K562 (cell line): Measurements from ENCODE around the gene GABARAP. TPM values are rescaled to one million over a fixed set of nuclear protein-coding genes. Genes with fewer than 3 reads are reported as not detected.

ENCODE experiments used
- ARNT ChIP-seq, 2 experiments: fragments of 450-650 bp; IDR thresholded peaks; 2 replicates each; pipeline ENCODE4 v1.6.1; 2016; ENCODE audit warnings: mild to moderate bottlenecking in 1 of 2
- DIDO1 ChIP-seq: fragments of 450-650 bp; IDR thresholded peaks from 2 replicates; pipeline ENCODE4 v1.6.1; 2016; ENCODE audit warnings: low read depth, missing biosample characterization, missing genetic modification characterization
- HDAC6 ChIP-seq: IDR thresholded peaks from 2 replicates; pipeline ENCODE4 v1.6.1; 2012; ENCODE audit warnings: low read depth, mild to moderate bottlenecking, control low read depth, inconsistent platforms, low read length, moderate library complexity
- HOXB6 ChIP-seq: fragments of 250-450 bp; sonication (Bioruptor Pico); IDR thresholded peaks from 2 replicates; pipeline ENCODE4 v1.5.1; 2022; ENCODE audit warnings: mild to moderate bottlenecking, borderline replicate concordance
- NCOA2 ChIP-seq, 2 experiments: fragments of 450-650 bp; IDR thresholded peaks; 2 replicates each; pipeline ENCODE4 v1.6.1; 2018; ENCODE audit warnings: mild to moderate bottlenecking in 2 of 2, moderate library complexity in 1 of 2; ENCODE audit not compliant: partially characterized antibody in 2 of 2
- PHTF2 ChIP-seq: fragments of 250-450 bp; sonication (Bioruptor Pico); IDR thresholded peaks from 2 replicates; pipeline ENCODE4 v1.5.0; 2021; ENCODE audit warnings: mild to moderate bottlenecking
- SREBF2 ChIP-seq: sonication (generic); formaldehyde crosslinking; IDR thresholded peaks from 2 replicates; pipeline ENCODE4 v1.4.0; 2020; ENCODE audit warnings: mild to moderate bottlenecking, missing genetic modification reagents
- TGIF2 ChIP-seq: sonication (generic); formaldehyde crosslinking; IDR thresholded peaks from 2 replicates; pipeline ENCODE4 v1.8.1; 2022; ENCODE audit warnings: mild to moderate bottlenecking, missing genetic modification reagents, moderate library complexity
- ZNF274 ChIP-seq: IDR thresholded peaks from 2 replicates; pipeline ENCODE4 v1.6.1; 2011; ENCODE audit warnings: low read depth, mild to moderate bottlenecking, low read length, moderate library complexity, borderline replicate concordance
- ZNF395 ChIP-seq: fragments of 200-800 bp; sonication (Bioruptor generic); IDR thresholded peaks from 2 replicates; pipeline ENCODE4 v1.6.1; 2017; ENCODE audit warnings: missing genetic modification characterization, missing compliant biosample characterization
- ZNF583 ChIP-seq: fragments of 250-450 bp; sonication (Bioruptor Pico); IDR thresholded peaks from 2 replicates; pipeline ENCODE4 v1.4.0; 2020
- ZNF696 ChIP-seq: fragments of 250-450 bp; sonication (Bioruptor Pico); conservative IDR thresholded peaks from 2 replicates; pipeline ENCODE4 v1.4.0; 2020; ENCODE audit warnings: mild to moderate bottlenecking, moderate library complexity
- ZNF764 ChIP-seq: fragments of 250-450 bp; sonication (Bioruptor Pico); IDR thresholded peaks from 2 replicates; pipeline ENCODE4 v1.4.0; 2020; ENCODE audit warnings: low read depth, mild to moderate bottlenecking, moderate library complexity
- ZZZ3 ChIP-seq: fragments of 450-650 bp; IDR thresholded peaks from 2 replicates; pipeline ENCODE4 v1.6.1; 2016; ENCODE audit warnings: antibody characterized with exemption, mild to moderate bottlenecking, moderate library complexity
- polyA plus RNA-seq, 8 experiments: library from polyadenylated mRNA; depleted of rRNA in 4 of 8; stranded (reverse) in 5 of 8; unstranded in 3 of 8; fragments of >200 nt; fragmentation: Nextera tagmentation in 2 of 8; fragmentation: Illumina TruSeq in 1 of 8; extraction: Ambion mirVana in 2 of 8; extraction: Trizol in 1 of 8; gene quantifications; 2 replicates each; pipeline versions ENCODE4 v1.2.1 to v1.2.3, GENCODE V29; 2011 to 2014; ENCODE audit warnings: inconsistent platforms in 1 of 8, missing spikeins in 1 of 8
- total RNA-seq, 7 experiments: library from RNA; depleted of rRNA in 6 of 7; stranded (reverse); fragments of >200 nt in 6 of 7; fragmentation: Illumina TruSeq in 2 of 7; extraction: Trizol in 2 of 7; gene quantifications; 2 replicates each; pipeline versions ENCODE4 v1.2.1 to v1.2.3, GENCODE V29; 2011 to 2021; ENCODE audit warnings: low replicate concordance in 1 of 7
- TF ChIP-seq, protein P1 (sequence below): IDR thresholded peaks from 2 replicates; pipeline ENCODE4 v1.6.1; 2011; ENCODE audit warnings: borderline replicate concordance, low read depth, mild to moderate bottlenecking, moderate library complexity, low read length; ENCODE audit not compliant: insufficient read depth, poor library complexity, severe bottlenecking
- TF ChIP-seq, protein P2 (sequence below), 2 experiments: fragments of 450-650 bp; IDR thresholded peaks; 2 replicates each; pipeline ENCODE4 v1.6.1; 2018; ENCODE audit warnings: mild to moderate bottlenecking in 2 of 2, low read depth in 1 of 2; ENCODE audit not compliant: partially characterized antibody in 2 of 2

The GABARAP gene
- total and polyA plus RNA-seq, 9 of the 15 experiments (the other 6 are each of a cell fraction or from before 2014, with no cell fraction given), result 47.5 to 373 (median 152) TPM

DNA sequence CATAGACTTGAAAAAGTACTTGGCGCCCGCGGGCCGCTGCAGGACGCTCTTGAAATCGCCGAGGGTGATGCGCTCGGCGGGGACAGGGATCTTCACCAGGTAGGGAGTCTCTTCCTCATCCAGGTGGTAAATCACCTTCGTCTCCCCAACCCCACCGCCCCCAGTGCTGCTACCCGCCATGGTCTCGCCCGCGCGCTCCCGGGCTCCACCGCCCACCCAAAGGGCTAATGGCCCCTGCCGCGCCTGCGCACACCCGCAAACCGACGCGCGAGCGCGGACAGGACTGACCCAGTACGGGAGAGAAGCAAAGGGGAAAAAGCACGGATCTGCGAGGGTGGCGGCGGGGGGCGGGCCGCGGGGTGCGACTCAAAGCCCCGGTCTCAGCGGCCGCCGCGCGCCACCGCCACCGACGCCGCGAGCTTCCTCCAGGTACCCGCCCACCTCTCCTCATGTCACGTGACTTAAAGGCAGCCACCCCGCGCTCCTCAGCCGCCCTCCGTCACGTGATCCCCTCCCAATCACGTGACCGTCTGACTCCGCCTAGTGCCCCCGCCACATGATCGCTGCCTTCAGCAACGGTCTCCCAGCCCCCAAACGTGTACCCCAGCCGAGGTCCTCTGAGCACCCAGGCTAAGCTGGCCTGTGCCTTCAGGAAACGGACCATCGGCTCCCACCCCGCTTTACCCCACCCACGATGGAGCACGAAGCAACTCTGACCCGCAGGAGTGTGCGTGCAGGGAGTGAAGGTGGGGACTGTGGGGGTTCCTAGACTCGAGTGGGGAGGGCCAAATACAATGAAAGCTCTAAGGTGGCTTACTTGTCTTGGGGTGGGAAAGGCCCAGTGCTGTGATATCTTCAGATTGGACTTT lies 7.9 kb downstream of the GABARAP start, which contains the start of gene DVL2 (continued):
- peak; percentile 56 for TF ChIP-seq ZNF395 (CRISPR knock-in tag)
- TF ChIP-seq PHTF2, result peak; percentile 38; the same call in 1 of the 2 replicates
- peak; percentile 76; the same call in 1 of the 2 replicates for TF ChIP-seq HOXB6 (CRISPR knock-in tag)
- TF ChIP-seq, protein P1, sequence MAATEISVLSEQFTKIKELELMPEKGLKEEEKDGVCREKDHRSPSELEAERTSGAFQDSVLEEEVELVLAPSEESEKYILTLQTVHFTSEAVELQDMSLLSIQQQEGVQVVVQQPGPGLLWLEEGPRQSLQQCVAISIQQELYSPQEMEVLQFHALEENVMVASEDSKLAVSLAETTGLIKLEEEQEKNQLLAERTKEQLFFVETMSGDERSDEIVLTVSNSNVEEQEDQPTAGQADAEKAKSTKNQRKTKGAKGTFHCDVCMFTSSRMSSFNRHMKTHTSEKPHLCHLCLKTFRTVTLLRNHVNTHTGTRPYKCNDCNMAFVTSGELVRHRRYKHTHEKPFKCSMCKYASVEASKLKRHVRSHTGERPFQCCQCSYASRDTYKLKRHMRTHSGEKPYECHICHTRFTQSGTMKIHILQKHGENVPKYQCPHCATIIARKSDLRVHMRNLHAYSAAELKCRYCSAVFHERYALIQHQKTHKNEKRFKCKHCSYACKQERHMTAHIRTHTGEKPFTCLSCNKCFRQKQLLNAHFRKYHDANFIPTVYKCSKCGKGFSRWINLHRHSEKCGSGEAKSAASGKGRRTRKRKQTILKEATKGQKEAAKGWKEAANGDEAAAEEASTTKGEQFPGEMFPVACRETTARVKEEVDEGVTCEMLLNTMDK, result no peak
- TF ChIP-seq NCOA2 (IDR thresholded peaks at IDR 0.05; ENCODE audit: partially characterized antibody in 2 of 2), result no peak
- peak; percentile 58; the same call in 1 of the 2 replicates for TF ChIP-seq DIDO1 (tag)
- no peak for TF ChIP-seq ARNT (IDR thresholded peaks at IDR 0.05)
- peak; percentile 67; the same call in 1 of the 2 replicates for TF ChIP-seq ZNF583 (CRISPR knock-in tag)
- no peak for TF ChIP-seq SREBF2 (CRISPR knock-in tag)
- TF ChIP-seq, protein P2, sequence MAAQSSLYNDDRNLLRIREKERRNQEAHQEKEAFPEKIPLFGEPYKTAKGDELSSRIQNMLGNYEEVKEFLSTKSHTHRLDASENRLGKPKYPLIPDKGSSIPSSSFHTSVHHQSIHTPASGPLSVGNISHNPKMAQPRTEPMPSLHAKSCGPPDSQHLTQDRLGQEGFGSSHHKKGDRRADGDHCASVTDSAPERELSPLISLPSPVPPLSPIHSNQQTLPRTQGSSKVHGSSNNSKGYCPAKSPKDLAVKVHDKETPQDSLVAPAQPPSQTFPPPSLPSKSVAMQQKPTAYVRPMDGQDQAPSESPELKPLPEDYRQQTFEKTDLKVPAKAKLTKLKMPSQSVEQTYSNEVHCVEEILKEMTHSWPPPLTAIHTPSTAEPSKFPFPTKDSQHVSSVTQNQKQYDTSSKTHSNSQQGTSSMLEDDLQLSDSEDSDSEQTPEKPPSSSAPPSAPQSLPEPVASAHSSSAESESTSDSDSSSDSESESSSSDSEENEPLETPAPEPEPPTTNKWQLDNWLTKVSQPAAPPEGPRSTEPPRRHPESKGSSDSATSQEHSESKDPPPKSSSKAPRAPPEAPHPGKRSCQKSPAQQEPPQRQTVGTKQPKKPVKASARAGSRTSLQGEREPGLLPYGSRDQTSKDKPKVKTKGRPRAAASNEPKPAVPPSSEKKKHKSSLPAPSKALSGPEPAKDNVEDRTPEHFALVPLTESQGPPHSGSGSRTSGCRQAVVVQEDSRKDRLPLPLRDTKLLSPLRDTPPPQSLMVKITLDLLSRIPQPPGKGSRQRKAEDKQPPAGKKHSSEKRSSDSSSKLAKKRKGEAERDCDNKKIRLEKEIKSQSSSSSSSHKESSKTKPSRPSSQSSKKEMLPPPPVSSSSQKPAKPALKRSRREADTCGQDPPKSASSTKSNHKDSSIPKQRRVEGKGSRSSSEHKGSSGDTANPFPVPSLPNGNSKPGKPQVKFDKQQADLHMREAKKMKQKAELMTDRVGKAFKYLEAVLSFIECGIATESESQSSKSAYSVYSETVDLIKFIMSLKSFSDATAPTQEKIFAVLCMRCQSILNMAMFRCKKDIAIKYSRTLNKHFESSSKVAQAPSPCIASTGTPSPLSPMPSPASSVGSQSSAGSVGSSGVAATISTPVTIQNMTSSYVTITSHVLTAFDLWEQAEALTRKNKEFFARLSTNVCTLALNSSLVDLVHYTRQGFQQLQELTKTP (IDR thresholded peaks at IDR 0.05; ENCODE audit: low read depth in 1 of 2, partially characterized antibody in 2 of 2), result peak in 1 of 2 experiments; percentile 84
- TF ChIP-seq HDAC6, result no peak
- TF ChIP-seq ZNF764 (CRISPR knock-in tag), result no peak
- no peak for TF ChIP-seq TGIF2 (CRISPR knock-in tag)
- TF ChIP-seq ZZZ3, result no peak
- TF ChIP-seq ZNF696, result 0 out of 2 replicates have a peak, but pooled peaks have one; percentile 13
- no peak for TF ChIP-seq ZNF274
